HepG2 (cell line): ENCODE measurements around the gene OR2S2. TPM values are rescaled to one million over a fixed set of nuclear protein-coding genes. Genes with fewer than 3 reads are reported as not detected.

Experiments
- ATF7-NPFF ChIP-seq: sonication (generic); formaldehyde crosslinking; IDR thresholded peaks from 2 replicates; pipeline ENCODE4 v1.8.1; 2023; ENCODE audit warnings: mild to moderate bottlenecking, low read depth, missing genetic modification reagents, moderate library complexity
- BCL6 ChIP-seq: IDR thresholded peaks from 2 replicates; pipeline ENCODE4 v1.6.1; 2016; ENCODE audit warnings: missing genetic modification reagents, missing compliant biosample characterization
- BRCA1 ChIP-seq: sonication (generic); formaldehyde crosslinking; IDR thresholded peaks from 2 replicates; pipeline ENCODE4 v1.4.0; 2020; ENCODE audit warnings: missing genetic modification reagents
- GLI4 ChIP-seq: sonication (generic); formaldehyde crosslinking; IDR thresholded peaks from 2 replicates; pipeline ENCODE4 v1.5.1; 2020; ENCODE audit warnings: missing genetic modification reagents, mild to moderate bottlenecking, moderate library complexity, borderline replicate concordance
- LCORL ChIP-seq, 2 experiments: fragments of 450-650 bp in 1 of 2; sonication (generic) in 1 of 2; formaldehyde crosslinking in 1 of 2; IDR thresholded peaks; 2 replicates each; pipeline versions ENCODE4 v1.5.0 to v1.6.1; 2017 to 2020; ENCODE audit warnings: antibody characterized with exemption in 1 of 2, missing genetic modification reagents in 1 of 2
- PHF8 ChIP-seq: sonication (generic); formaldehyde crosslinking; IDR thresholded peaks from 2 replicates; pipeline ENCODE4 v1.5.0; 2020; ENCODE audit warnings: missing genetic modification reagents
- PRPF4 ChIP-seq: fragments of 200-400 bp; formaldehyde crosslinking; IDR thresholded peaks from 2 replicates; pipeline ENCODE4 v1.6.1; 2016; ENCODE audit warnings: low read length, low read depth; ENCODE audit not compliant: poor library complexity, severe bottlenecking
- ZNF224 ChIP-seq: sonication (generic); formaldehyde crosslinking; IDR thresholded peaks from 2 replicates; pipeline ENCODE4 v1.5.0; 2020; ENCODE audit warnings: mild to moderate bottlenecking, missing genetic modification reagents
- ZNF296 ChIP-seq: sonication (generic); formaldehyde crosslinking; conservative IDR thresholded peaks from 2 replicates; pipeline ENCODE4 v1.5.0; 2020; ENCODE audit warnings: mild to moderate bottlenecking, missing genetic modification reagents
- ZNF326 ChIP-seq: sonication (generic); formaldehyde crosslinking; IDR thresholded peaks from 2 replicates; pipeline ENCODE4 v1.4.0; 2020; ENCODE audit warnings: missing genetic modification reagents, borderline replicate concordance
- polyA plus RNA-seq, 8 experiments: library from polyadenylated mRNA; depleted of rRNA in 3 of 8; stranded (reverse) in 7 of 8; unstranded in 1 of 8; fragments of >200 nt; fragmentation: Illumina TruSeq in 4 of 8; extraction: Trizol in 4 of 8; gene quantifications; 2 replicates each; pipeline versions ENCODE4 v1.2.1 to v1.2.3, GENCODE V29; 2011 to 2016; ENCODE audit warnings: low read depth in 4 of 8, missing spikeins in 1 of 8, mixed read lengths in 1 of 8; ENCODE audit not compliant: insufficient read depth in 1 of 8
- total RNA-seq, 5 experiments: library from RNA; depleted of rRNA; stranded (reverse); fragments of >200 nt; fragmentation: Illumina TruSeq; extraction: Trizol; gene quantifications; 2 replicates each; pipeline ENCODE4 v1.2.3, GENCODE V29; 2016; ENCODE audit warnings: low read depth in 1 of 5
- TF ChIP-seq, protein P1 (sequence below): sonication (generic); formaldehyde crosslinking; IDR thresholded peaks from 2 replicates; pipeline ENCODE4 v1.4.0; 2020; ENCODE audit warnings: missing genetic modification reagents, low read depth, mild to moderate bottlenecking, borderline replicate concordance
- TF ChIP-seq, protein P2 (sequence below): sonication (generic); formaldehyde crosslinking; IDR thresholded peaks from 2 replicates; pipeline ENCODE4 v1.5.0; 2020; ENCODE audit warnings: missing genetic modification reagents, mild to moderate bottlenecking, borderline replicate concordance
- TF ChIP-seq, protein P3 (sequence below): sonication (generic); formaldehyde crosslinking; conservative IDR thresholded peaks from 2 replicates; pipeline ENCODE4 v1.4.0; 2020; ENCODE audit warnings: mild to moderate bottlenecking, missing genetic modification reagents, moderate library complexity
- TF ChIP-seq, protein P4 (sequence below): IDR thresholded peaks from 2 replicates; pipeline ENCODE4 v1.6.1; 2016
- TF ChIP-seq, protein P5 (sequence below): sonication (generic); formaldehyde crosslinking; IDR thresholded peaks from 2 replicates; pipeline ENCODE4 v1.5.1; 2020; ENCODE audit warnings: missing genetic modification reagents, mild to moderate bottlenecking, borderline replicate concordance
- TF ChIP-seq, protein P6 (sequence below): sonication (generic); formaldehyde crosslinking; IDR thresholded peaks from 2 replicates; pipeline ENCODE4 v1.4.0; 2020; ENCODE audit warnings: missing genetic modification reagents, borderline replicate concordance
- TF ChIP-seq, protein P7 (sequence below): IDR thresholded peaks from 2 replicates; pipeline ENCODE4 v1.6.1; 2012; ENCODE audit warnings: inconsistent platforms

The OR2S2 gene
- total and polyA plus RNA-seq, 2 of the 13 experiments (the other 11 are each of a cell fraction or from before 2014, with no cell fraction given), result not detected

DNA sequence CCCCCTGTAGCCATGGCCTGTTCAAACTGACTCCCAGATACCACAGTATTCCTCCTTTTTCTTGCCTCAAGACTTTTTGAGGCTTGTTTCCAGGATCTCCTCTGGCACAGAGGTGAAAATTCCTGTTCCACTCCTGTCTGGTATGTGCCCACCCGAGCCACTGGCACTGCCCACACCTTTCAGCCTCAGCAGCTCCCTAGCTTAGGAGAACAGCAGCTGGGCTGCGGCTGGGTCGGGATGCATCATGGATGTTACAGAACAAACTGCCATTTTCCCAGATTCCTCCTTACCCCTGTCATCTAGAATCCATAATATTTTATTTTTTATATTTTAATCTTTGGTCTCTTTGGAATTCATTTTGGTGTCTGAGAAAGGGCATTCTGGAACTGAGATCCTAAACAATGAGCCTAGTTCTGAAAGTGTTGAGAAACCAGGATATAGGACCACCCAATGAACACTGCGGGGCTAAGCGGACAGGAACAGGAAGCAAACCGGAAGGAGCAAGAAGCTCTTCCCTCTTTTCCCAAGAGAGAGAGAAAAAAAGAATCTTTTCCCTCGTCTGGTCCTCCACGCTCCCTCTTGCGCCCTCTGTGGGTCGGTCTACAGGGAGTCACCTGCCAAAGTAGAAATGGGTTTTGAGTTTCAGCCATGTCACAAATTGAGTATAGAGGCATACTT lies 12.5 kb downstream of the OR2S2 start (continued):
- TF ChIP-seq, protein P1, sequence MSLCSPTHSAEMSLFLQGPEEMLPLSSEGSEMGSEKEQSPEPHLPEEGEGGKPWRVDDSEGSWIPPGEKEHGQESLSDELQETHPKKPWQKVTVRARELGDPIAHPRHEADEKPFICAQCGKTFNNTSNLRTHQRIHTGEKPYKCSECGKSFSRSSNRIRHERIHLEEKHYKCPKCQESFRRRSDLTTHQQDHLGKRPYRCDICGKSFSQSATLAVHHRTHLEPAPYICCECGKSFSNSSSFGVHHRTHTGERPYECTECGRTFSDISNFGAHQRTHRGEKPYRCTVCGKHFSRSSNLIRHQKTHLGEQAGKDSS (CRISPR knock-in tag), result no peak
- TF ChIP-seq PHF8 (CRISPR knock-in tag) (no peak), GLI4 (CRISPR knock-in tag) (no peak), PRPF4 (no peak), BRCA1 (CRISPR knock-in tag) (no peak), ATF7-NPFF (CRISPR knock-in tag) (no peak), BCL6 (CRISPR knock-in tag) (no peak), ZNF326 (CRISPR knock-in tag) (no peak), ZNF296 (CRISPR knock-in tag) (no peak), ZNF224 (CRISPR knock-in tag) (no peak), LCORL (IDR thresholded peaks at IDR 0.05) (no peak), LCORL (CRISPR knock-in tag; IDR thresholded peaks at IDR 0.05) (no peak)
- TF ChIP-seq, protein P2, sequence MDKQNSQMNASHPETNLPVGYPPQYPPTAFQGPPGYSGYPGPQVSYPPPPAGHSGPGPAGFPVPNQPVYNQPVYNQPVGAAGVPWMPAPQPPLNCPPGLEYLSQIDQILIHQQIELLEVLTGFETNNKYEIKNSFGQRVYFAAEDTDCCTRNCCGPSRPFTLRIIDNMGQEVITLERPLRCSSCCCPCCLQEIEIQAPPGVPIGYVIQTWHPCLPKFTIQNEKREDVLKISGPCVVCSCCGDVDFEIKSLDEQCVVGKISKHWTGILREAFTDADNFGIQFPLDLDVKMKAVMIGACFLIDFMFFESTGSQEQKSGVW (CRISPR knock-in tag), result no peak
- TF ChIP-seq, protein P3, sequence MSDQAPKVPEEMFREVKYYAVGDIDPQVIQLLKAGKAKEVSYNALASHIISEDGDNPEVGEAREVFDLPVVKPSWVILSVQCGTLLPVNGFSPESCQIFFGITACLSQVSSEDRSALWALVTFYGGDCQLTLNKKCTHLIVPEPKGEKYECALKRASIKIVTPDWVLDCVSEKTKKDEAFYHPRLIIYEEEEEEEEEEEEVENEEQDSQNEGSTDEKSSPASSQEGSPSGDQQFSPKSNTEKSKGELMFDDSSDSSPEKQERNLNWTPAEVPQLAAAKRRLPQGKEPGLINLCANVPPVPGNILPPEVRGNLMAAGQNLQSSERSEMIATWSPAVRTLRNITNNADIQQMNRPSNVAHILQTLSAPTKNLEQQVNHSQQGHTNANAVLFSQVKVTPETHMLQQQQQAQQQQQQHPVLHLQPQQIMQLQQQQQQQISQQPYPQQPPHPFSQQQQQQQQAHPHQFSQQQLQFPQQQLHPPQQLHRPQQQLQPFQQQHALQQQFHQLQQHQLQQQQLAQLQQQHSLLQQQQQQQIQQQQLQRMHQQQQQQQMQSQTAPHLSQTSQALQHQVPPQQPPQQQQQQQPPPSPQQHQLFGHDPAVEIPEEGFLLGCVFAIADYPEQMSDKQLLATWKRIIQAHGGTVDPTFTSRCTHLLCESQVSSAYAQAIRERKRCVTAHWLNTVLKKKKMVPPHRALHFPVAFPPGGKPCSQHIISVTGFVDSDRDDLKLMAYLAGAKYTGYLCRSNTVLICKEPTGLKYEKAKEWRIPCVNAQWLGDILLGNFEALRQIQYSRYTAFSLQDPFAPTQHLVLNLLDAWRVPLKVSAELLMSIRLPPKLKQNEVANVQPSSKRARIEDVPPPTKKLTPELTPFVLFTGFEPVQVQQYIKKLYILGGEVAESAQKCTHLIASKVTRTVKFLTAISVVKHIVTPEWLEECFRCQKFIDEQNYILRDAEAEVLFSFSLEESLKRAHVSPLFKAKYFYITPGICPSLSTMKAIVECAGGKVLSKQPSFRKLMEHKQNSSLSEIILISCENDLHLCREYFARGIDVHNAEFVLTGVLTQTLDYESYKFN (CRISPR knock-in tag), result no peak
- TF ChIP-seq, protein P4, sequence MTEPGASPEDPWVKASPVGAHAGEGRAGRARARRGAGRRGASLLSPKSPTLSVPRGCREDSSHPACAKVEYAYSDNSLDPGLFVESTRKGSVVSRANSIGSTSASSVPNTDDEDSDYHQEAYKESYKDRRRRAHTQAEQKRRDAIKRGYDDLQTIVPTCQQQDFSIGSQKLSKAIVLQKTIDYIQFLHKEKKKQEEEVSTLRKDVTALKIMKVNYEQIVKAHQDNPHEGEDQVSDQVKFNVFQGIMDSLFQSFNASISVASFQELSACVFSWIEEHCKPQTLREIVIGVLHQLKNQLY (CRISPR knock-in tag), result no peak
- TF ChIP-seq, protein P5, sequence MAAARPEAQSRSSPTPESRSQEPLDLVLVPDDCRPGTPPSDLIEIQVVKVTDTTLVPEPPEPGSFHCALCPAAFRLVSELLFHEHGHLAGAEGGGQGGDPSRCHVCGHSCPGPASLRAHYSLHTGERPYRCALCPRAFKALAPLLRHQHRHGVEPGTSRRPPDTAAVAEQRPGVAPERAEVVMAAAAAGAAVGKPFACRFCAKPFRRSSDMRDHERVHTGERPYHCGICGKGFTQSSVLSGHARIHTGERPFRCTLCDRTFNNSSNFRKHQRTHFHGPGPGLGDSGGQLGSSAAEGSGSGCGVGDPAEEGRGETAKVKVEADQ (CRISPR knock-in tag), result no peak
- TF ChIP-seq, protein P6, sequence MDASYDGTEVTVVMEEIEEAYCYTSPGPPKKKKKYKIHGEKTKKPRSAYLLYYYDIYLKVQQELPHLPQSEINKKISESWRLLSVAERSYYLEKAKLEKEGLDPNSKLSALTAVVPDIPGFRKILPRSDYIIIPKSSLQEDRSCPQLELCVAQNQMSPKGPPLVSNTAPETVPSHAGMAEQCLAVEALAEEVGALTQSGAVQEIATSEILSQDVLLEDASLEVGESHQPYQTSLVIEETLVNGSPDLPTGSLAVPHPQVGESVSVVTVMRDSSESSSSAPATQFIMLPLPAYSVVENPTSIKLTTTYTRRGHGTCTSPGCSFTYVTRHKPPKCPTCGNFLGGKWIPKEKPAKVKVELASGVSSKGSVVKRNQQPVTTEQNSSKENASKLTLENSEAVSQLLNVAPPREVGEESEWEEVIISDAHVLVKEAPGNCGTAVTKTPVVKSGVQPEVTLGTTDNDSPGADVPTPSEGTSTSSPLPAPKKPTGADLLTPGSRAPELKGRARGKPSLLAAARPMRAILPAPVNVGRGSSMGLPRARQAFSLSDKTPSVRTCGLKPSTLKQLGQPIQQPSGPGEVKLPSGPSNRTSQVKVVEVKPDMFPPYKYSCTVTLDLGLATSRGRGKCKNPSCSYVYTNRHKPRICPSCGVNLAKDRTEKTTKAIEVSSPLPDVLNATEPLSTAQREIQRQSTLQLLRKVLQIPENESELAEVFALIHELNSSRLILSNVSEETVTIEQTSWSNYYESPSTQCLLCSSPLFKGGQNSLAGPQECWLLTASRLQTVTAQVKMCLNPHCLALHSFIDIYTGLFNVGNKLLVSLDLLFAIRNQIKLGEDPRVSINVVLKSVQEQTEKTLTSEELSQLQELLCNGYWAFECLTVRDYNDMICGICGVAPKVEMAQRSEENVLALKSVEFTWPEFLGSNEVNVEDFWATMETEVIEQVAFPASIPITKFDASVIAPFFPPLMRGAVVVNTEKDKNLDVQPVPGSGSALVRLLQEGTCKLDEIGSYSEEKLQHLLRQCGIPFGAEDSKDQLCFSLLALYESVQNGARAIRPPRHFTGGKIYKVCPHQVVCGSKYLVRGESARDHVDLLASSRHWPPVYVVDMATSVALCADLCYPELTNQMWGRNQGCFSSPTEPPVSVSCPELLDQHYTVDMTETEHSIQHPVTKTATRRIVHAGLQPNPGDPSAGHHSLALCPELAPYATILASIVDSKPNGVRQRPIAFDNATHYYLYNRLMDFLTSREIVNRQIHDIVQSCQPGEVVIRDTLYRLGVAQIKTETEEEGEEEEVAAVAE, result 0 out of 2 replicates have a peak, but pooled peaks have one; percentile 48
- TF ChIP-seq, protein P7, sequence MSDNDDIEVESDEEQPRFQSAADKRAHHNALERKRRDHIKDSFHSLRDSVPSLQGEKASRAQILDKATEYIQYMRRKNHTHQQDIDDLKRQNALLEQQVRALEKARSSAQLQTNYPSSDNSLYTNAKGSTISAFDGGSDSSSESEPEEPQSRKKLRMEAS, result 0 out of 2 replicates have a peak, but pooled peaks have one; percentile 29
